ENCODE results near the gene ATF4. TPM values are rescaled to one million over a fixed set of nuclear protein-coding genes. Genes with fewer than 3 reads are reported as not detected.

Gene ATF4
- total and polyA plus RNA-seq, 2 of the 13 experiments (the other 11 are each of a cell fraction or from before 2014, with no cell fraction given) = 486 to 1,297 TPM

GRCh38 chr22:39520226-39521105 is at the start of gene ATF4 (continued):
- no peak for TF ChIP-seq GPBP1L1 (CRISPR knock-in tag; IDR thresholded peaks at IDR 0.05)
- TF ChIP-seq NPAS2 (CRISPR knock-in tag; IDR thresholded peaks at IDR 0.05; ENCODE audit: borderline replicate concordance) = no peak
- TF ChIP-seq ZNF205 (CRISPR knock-in tag; IDR thresholded peaks at IDR 0.05) = peak; percentile 69; the same call in 1 of the 2 replicates
- peak; percentile 21 for TF ChIP-seq RARA (CRISPR knock-in tag; IDR thresholded peaks at IDR 0.05)
- TF ChIP-seq ATF7-NPFF (CRISPR knock-in tag; IDR thresholded peaks at IDR 0.05; ENCODE audit: low read depth) = peak; percentile 27; the same call in 1 of the 2 replicates
- no peak for TF ChIP-seq LCORL (IDR thresholded peaks at IDR 0.05)
- peak; percentile 32; the same call in 1 of the 2 replicates for TF ChIP-seq LCORL (CRISPR knock-in tag; IDR thresholded peaks at IDR 0.05)
- no peak for TF ChIP-seq MAFK (conservative IDR thresholded peaks at IDR 0.05 in 1 of 2, IDR thresholded peaks at IDR 0.05 in 1 of 2; ENCODE audit: low read length in 2 of 2)
- TF ChIP-seq KLF6 (CRISPR knock-in tag; IDR thresholded peaks at IDR 0.05) = peak; percentile 82
- no peak for TF ChIP-seq PBX2 (CRISPR knock-in tag; IDR thresholded peaks at IDR 0.05)
- no peak for TF ChIP-seq RORA (CRISPR knock-in tag; IDR thresholded peaks at IDR 0.05)
- TF ChIP-seq RBM22 (optimal IDR thresholded peaks at IDR 0.05; ENCODE audit: low read length) = peak; percentile 96
- peak; percentile 91 for TF ChIP-seq ZNF878 (CRISPR knock-in tag; IDR thresholded peaks at IDR 0.05)
- TF ChIP-seq ZNF354B (CRISPR knock-in tag; IDR thresholded peaks at IDR 0.05) = no peak; the same call in 1 of the 2 replicates
- no peak for TF ChIP-seq SRSF9 (IDR thresholded peaks at IDR 0.05; ENCODE audit: borderline replicate concordance, insufficient read depth, low read depth, low read length, poor library complexity, severe bottlenecking)
- peak; percentile 60 for TF ChIP-seq THRA (CRISPR knock-in tag; IDR thresholded peaks at IDR 0.05; ENCODE audit: borderline replicate concordance)
- peak; percentile 77 for TF ChIP-seq MYC (CRISPR knock-in tag; IDR thresholded peaks at IDR 0.05; ENCODE audit: borderline replicate concordance)
- peak; percentile 89; the same call in 1 of the 2 replicates for TF ChIP-seq ZNF572 (CRISPR knock-in tag; IDR thresholded peaks at IDR 0.05)
- no peak; the same call in 1 of the 2 replicates for TF ChIP-seq TOPORS (CRISPR knock-in tag; IDR thresholded peaks at IDR 0.05)
- TF ChIP-seq MYPOP (CRISPR knock-in tag; IDR thresholded peaks at IDR 0.05) = peak; percentile 49
- peak; percentile 87; the same call in 1 of the 2 replicates for TF ChIP-seq PAF1 (CRISPR knock-in tag; IDR thresholded peaks at IDR 0.05)
- peak; percentile 82 for TF ChIP-seq CREB1 (IDR thresholded peaks at IDR 0.05)
- peak; percentile 85 for TF ChIP-seq CREB1 (CRISPR knock-in tag; IDR thresholded peaks at IDR 0.05)
- TF ChIP-seq POLR2A (IDR thresholded peaks at IDR 0.05; ENCODE audit: insufficient read depth in 1 of 2, low read depth in 2 of 2, low read length in 2 of 2) = peak; percentile 97 to 98
- peak; percentile 82; the same call in 1 of the 2 replicates for TF ChIP-seq ZNF747 (CRISPR knock-in tag; IDR thresholded peaks at IDR 0.05; ENCODE audit: borderline replicate concordance)
- peak; percentile 63 for TF ChIP-seq HNRNPLL (IDR thresholded peaks at IDR 0.05; ENCODE audit: low read depth, low read length, poor library complexity, severe bottlenecking)
- peak; percentile 81 for TF ChIP-seq KDM3A (CRISPR knock-in tag; IDR thresholded peaks at IDR 0.05; ENCODE audit: low read depth)

Measured in HepG2 (cell line).